Neural cell (in vitro differentiated cells): ENCODE results near the gene ST6GALNAC5. TPM values are rescaled to one million over a fixed set of nuclear protein-coding genes. Genes with fewer than 3 reads are reported as not detected.

Experiments used
- H2AFZ ChIP-seq: fragments of 200-600, 300-800 bp; sonication (generic), shearing (Covaris generic); 2 replicates; pipeline ENCODE4 v1.6.0; 2014; ENCODE audit warnings: low read depth, mild to moderate bottlenecking, antibody characterized with exemption, low read length, moderate library complexity
- H3F3A ChIP-seq: fragments of 200-600 bp; shearing (Covaris generic); 2 replicates; pipeline ENCODE4 v1.6.1; 2016; ENCODE audit warnings: mild to moderate bottlenecking, moderate library complexity, mixed read lengths, antibody characterized with exemption, low read length; ENCODE audit not compliant: insufficient read depth, poor library complexity, severe bottlenecking
- H3K27ac ChIP-seq: fragments of 200-600, 300-800 bp; sonication (generic), shearing (Covaris generic); 2 replicates; pipeline ENCODE4 v1.5.1; 2014; ENCODE audit warnings: mild to moderate bottlenecking, low read length, moderate library complexity
- H3K27me3 ChIP-seq: fragments of 300-800, 200-600 bp; sonication (generic), shearing (Covaris generic); 2 replicates; pipeline ENCODE4 v1.6.0; 2014; ENCODE audit warnings: mild to moderate bottlenecking, low read depth, low read length, moderate library complexity; ENCODE audit not compliant: insufficient read depth
- H3K36me3 ChIP-seq: fragments of 300-800, 200-600 bp; sonication (generic), shearing (Covaris generic); 2 replicates; pipeline ENCODE4 v1.5.1; 2014; ENCODE audit warnings: mild to moderate bottlenecking, antibody characterized with exemption, low read length, moderate library complexity; ENCODE audit not compliant: insufficient read depth
- H3K4me2 ChIP-seq: fragments of 300-800, 200-600 bp; sonication (generic), shearing (Covaris generic); 2 replicates; pipeline ENCODE4 v1.6.0; 2014; ENCODE audit warnings: mild to moderate bottlenecking, low read length
- H3K4me3 ChIP-seq: fragments of 300-800, 200-600 bp; sonication (generic), shearing (Covaris generic); 2 replicates; pipeline ENCODE4 v1.5.1; 2014; ENCODE audit warnings: mild to moderate bottlenecking, low read length, moderate library complexity
- H3K79me2 ChIP-seq: fragments of 200-600 bp; shearing (Covaris generic); replicated peaks from 2 replicates; pipeline ENCODE4 v1.6.0; 2014; ENCODE audit warnings: mild to moderate bottlenecking, low read length, moderate library complexity; ENCODE audit not compliant: insufficient read depth
- H3K9ac ChIP-seq: fragments of 300-800, 200-600 bp; sonication (generic), shearing (Covaris generic); 2 replicates; pipeline ENCODE4 v1.6.1; 2016; ENCODE audit warnings: mild to moderate bottlenecking, low read length, mixed read lengths
- H3K9me2 ChIP-seq: fragments of 200-600 bp; shearing (Covaris generic); 2 replicates; pipeline ENCODE4 v1.6.1; 2016; ENCODE audit warnings: mild to moderate bottlenecking, low read length, mixed read lengths; ENCODE audit not compliant: insufficient read depth
- H3K9me3 ChIP-seq: fragments of 200-600, 300-800 bp; sonication (generic), shearing (Covaris generic); 2 replicates; pipeline ENCODE4 v1.6.1; 2016; ENCODE audit warnings: mild to moderate bottlenecking, mixed run types, low read length, moderate library complexity, mixed read lengths
- H4K20me1 ChIP-seq: fragments of 200-600 bp; shearing (Covaris generic); 2 replicates; pipeline ENCODE4 v1.6.1; 2016; ENCODE audit warnings: mild to moderate bottlenecking, mixed run types; ENCODE audit not compliant: insufficient read depth
- CTCF ChIP-seq: fragments of 450-650 bp; IDR thresholded peaks from 2 replicates; pipeline ENCODE4 v1.5.1; 2014; ENCODE audit warnings: antibody characterized with exemption, mild to moderate bottlenecking, moderate library complexity; ENCODE audit not compliant: poor library complexity, severe bottlenecking
- EP300 ChIP-seq: fragments of 450-650 bp; conservative IDR thresholded peaks from 2 replicates; pipeline ENCODE4 v1.6.1; 2014; ENCODE audit warnings: antibody characterized with exemption, mild to moderate bottlenecking, moderate library complexity; ENCODE audit not compliant: poor library complexity, severe bottlenecking
- EZH2 ChIP-seq: fragments of 200-600, 300-800 bp; shearing (Covaris generic), sonication (generic); IDR thresholded peaks from 2 replicates; pipeline ENCODE4 v1.6.1; 2014; ENCODE audit warnings: antibody characterized with exemption, low read length, borderline replicate concordance, mild to moderate bottlenecking; ENCODE audit not compliant: insufficient read depth, poor library complexity, severe bottlenecking
- MXI1 ChIP-seq: fragments of 450-650 bp; conservative IDR thresholded peaks from 2 replicates; pipeline ENCODE4 v1.6.1; 2014; ENCODE audit warnings: antibody characterized with exemption, mild to moderate bottlenecking; ENCODE audit not compliant: poor library complexity, severe bottlenecking
- POLR2AphosphoS5 ChIP-seq: IDR thresholded peaks from 2 replicates; pipeline ENCODE4 v1.6.1; 2012
- RAD21 ChIP-seq: fragments of 450-650 bp; conservative IDR thresholded peaks from 2 replicates; pipeline ENCODE4 v1.6.1; 2014; ENCODE audit warnings: antibody characterized with exemption, mild to moderate bottlenecking, moderate library complexity
- SMC3 ChIP-seq: fragments of 450-650 bp; conservative IDR thresholded peaks from 2 replicates; pipeline ENCODE4 v1.6.1; 2014; ENCODE audit warnings: antibody characterized with exemption, mild to moderate bottlenecking, moderate library complexity; ENCODE audit not compliant: poor library complexity
- TAF1 ChIP-seq: IDR thresholded peaks from 2 replicates; pipeline ENCODE4 v1.6.1; 2012; ENCODE audit warnings: low read depth
- polyA plus RNA-seq: library from polyadenylated mRNA; depleted of rRNA; stranded (reverse); fragments of >200 nt; gene quantifications from 2 replicates; pipeline ENCODE4 v1.2.3, GENCODE V29; 2014
- TF ChIP-seq, protein P1 (sequence below): IDR thresholded peaks from 2 replicates; pipeline ENCODE4 v1.6.1; 2012; ENCODE audit warnings: borderline replicate concordance

ST6GALNAC5 gene
- polyA plus RNA-seq, 1 donor from 2014 or later: 57.3 TPM

- no peak for TF ChIP-seq TAF1
- no peak for TF ChIP-seq POLR2AphosphoS5
- no peak for TF ChIP-seq MXI1
- TF ChIP-seq, protein P1, sequence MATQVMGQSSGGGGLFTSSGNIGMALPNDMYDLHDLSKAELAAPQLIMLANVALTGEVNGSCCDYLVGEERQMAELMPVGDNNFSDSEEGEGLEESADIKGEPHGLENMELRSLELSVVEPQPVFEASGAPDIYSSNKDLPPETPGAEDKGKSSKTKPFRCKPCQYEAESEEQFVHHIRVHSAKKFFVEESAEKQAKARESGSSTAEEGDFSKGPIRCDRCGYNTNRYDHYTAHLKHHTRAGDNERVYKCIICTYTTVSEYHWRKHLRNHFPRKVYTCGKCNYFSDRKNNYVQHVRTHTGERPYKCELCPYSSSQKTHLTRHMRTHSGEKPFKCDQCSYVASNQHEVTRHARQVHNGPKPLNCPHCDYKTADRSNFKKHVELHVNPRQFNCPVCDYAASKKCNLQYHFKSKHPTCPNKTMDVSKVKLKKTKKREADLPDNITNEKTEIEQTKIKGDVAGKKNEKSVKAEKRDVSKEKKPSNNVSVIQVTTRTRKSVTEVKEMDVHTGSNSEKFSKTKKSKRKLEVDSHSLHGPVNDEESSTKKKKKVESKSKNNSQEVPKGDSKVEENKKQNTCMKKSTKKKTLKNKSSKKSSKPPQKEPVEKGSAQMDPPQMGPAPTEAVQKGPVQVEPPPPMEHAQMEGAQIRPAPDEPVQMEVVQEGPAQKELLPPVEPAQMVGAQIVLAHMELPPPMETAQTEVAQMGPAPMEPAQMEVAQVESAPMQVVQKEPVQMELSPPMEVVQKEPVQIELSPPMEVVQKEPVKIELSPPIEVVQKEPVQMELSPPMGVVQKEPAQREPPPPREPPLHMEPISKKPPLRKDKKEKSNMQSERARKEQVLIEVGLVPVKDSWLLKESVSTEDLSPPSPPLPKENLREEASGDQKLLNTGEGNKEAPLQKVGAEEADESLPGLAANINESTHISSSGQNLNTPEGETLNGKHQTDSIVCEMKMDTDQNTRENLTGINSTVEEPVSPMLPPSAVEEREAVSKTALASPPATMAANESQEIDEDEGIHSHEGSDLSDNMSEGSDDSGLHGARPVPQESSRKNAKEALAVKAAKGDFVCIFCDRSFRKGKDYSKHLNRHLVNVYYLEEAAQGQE: no peak
- no peak for TF ChIP-seq EZH2
- TF ChIP-seq RAD21: no peak
- no peak for TF ChIP-seq SMC3
- peaks cover 5% of the 10 kb centered on the region for H3K79me2 ChIP-seq
- no peak overlapping the region for H3K9ac ChIP-seq
- no peak overlapping the region for H2AFZ ChIP-seq
- H3K4me3 ChIP-seq: no peak overlapping the region
- no peaks in the 10 kb centered on the region for H3K27me3 ChIP-seq
- H3K27ac ChIP-seq: no peak overlapping the region
- H3K36me3 ChIP-seq: no peaks in the 10 kb centered on the region
- no peaks in the 10 kb centered on the region for H3F3A ChIP-seq
- no peaks in the 10 kb centered on the region for H3K9me2 ChIP-seq
- no peaks in the 10 kb centered on the region for H3K9me3 ChIP-seq
- no peak overlapping the region for H3K4me2 ChIP-seq
- H4K20me1 ChIP-seq: no peaks in the 10 kb centered on the region
These were observed 51.8 kb downstream of the ST6GALNAC5 start for GRCh38 chr1:76919085-76919484.

DNA sequence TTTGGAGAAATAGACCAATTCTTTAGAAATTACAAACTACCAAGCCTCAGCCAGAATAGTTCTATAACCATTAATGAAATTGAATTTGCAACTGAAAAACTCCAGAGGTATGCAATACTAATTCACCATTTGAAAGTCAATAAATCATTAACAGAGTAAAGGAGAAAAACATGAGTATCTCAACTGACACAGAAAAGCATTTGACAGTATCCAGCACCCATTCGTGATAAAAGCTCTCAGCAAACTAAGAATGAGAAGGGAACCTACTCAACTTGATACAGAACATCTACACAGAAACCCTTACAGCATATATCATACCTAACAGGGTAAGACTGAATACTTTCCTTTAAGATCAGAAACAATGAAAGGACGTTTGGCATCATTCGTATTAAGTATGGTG, 54.3 kb downstream of the ST6GALNAC5 start:
- no peaks in the 10 kb centered on the region for H3K9me2 ChIP-seq
- H3K36me3 ChIP-seq: no peaks in the 10 kb centered on the region
- H3K4me3 ChIP-seq: no peak overlapping the region
- no peaks in the 10 kb centered on the region for H3F3A ChIP-seq
- H3K4me2 ChIP-seq: no peak overlapping the region
- no peak for TF ChIP-seq EP300
- TF ChIP-seq CTCF: no peak
- TF ChIP-seq EZH2: no peak
- TF ChIP-seq, protein P1: no peak
- TF ChIP-seq MXI1: no peak
- no peak for TF ChIP-seq POLR2AphosphoS5
- no peak for TF ChIP-seq RAD21
- no peak for TF ChIP-seq SMC3
- H3K27me3 ChIP-seq: no peaks in the 10 kb centered on the region
- no peak overlapping the region for H2AFZ ChIP-seq
- H3K79me2 ChIP-seq: peaks cover 5% of the 10 kb centered on the region
- H3K27ac ChIP-seq: no peak overlapping the region
- no peak overlapping the region for H3K9ac ChIP-seq
- H4K20me1 ChIP-seq: no peaks in the 10 kb centered on the region
- H3K9me3 ChIP-seq: no peaks in the 10 kb centered on the region
